NCI-H2196 (cell line): ENCODE results near the gene BAHD1.

ENCODE experiments used
- DNase-seq: peaks from one replicate; lab custom pipeline; 2025; ENCODE audit not compliant: unreplicated experiment; lab: John Stamatoyannopoulos, UW

Gene BAHD1

GRCh38 chr15:40421246-40422157 lies 19.3 kb upstream of the BAHD1 start:
- DNase-seq: peak; percentile 49

DNA sequence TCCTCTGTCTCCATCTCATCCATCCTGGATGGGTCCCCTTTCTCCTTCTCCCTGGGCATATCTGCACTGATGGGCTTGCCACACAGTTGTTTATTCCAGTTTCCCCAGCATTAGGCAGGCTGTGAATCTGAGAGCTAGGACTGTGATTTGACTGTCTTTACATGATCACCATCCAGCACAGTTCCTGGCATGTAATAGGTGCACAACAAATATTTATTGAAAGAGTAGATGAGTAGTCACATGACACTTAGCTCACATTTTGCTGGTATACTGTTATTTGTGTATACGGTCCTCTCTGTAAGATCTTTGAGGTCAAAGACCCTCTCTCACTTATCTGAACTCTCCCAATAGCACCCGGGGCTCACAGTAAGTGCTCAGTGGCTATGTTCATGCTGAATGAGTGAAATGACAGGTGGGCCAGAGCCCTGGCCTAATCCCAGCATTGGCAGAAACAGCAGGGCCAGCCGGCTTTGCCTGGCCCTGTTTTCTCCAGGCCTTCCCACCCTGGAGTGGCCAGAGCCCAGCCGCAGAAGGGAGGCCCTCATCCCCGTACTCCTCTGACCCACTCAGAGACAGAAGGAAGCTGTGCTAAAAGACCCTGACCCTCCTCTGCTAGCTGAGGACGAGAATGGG lies 16.2 kb upstream of the BAHD1 start:
- no peak for DNase-seq

DNA sequence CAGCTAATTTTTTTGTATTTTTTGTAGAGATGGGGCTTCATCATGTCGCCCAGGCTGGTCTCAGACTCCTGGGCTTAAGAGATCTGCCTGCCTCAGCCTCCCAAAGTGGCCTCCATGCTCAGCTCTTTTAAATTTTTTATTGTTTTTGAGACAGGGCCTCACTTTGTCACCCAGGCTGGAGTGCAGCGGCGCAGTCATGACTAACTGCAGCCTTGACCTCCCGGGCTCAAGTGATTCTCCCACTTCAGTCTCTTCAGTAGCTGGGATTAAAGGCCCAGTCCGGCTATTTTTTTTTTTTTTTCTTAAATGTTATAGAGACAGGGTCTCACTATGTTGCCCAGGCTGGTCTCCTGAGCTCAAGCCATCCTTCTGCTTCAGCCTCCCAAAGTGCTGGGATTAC lies 15.1 kb upstream of the BAHD1 start:
- no peak for DNase-seq

GRCh38 chr15:40427188-40427587 lies 13.6 kb upstream of the BAHD1 start:
- DNase-seq: no peak

GRCh38 chr15:40428185-40428584 lies 12.6 kb upstream of the BAHD1 start:
- DNase-seq: no peak

GRCh38 chr15:40429068-40429710 lies 11.6 kb upstream of the BAHD1 start:
- no peak for DNase-seq

DNA sequence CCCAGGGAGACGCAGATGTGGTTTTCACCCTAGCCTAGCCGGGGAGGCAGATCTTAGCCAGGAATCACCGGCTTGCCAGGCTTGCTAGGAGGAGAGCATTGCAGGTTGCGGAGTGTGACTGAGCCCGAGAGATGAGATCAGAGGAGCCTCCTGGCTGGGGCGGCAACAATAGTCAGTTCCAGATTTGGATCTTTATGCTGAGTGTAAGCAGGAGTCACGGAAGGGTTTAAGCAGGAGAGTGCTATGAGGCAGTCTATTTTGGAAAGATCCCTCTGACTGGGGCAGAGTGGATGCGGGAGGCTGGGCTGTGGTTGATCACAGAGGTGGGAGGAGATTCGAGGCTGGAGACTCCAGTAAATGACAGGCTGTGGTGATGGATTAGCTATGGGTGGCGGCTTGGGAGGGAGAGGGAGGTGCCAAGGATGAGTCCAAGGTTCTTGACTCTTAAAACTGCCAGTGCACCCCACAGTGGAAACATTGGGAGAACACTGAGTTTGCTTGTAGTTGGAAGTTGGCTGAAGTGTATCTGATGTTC lies 10.4 kb upstream of the BAHD1 start:
- DNase-seq: no peak

- no peak for DNase-seq
These were observed 5.6 kb upstream of the BAHD1 start for GRCh38 chr15:40435023-40435709.

GRCh38 chr15:40435710-40436089 lies 5.1 kb upstream of the BAHD1 start:
- no peak for DNase-seq

GRCh38 chr15:40436116-40436891 lies 4.4 kb upstream of the BAHD1 start:
- no peak for DNase-seq

DNA sequence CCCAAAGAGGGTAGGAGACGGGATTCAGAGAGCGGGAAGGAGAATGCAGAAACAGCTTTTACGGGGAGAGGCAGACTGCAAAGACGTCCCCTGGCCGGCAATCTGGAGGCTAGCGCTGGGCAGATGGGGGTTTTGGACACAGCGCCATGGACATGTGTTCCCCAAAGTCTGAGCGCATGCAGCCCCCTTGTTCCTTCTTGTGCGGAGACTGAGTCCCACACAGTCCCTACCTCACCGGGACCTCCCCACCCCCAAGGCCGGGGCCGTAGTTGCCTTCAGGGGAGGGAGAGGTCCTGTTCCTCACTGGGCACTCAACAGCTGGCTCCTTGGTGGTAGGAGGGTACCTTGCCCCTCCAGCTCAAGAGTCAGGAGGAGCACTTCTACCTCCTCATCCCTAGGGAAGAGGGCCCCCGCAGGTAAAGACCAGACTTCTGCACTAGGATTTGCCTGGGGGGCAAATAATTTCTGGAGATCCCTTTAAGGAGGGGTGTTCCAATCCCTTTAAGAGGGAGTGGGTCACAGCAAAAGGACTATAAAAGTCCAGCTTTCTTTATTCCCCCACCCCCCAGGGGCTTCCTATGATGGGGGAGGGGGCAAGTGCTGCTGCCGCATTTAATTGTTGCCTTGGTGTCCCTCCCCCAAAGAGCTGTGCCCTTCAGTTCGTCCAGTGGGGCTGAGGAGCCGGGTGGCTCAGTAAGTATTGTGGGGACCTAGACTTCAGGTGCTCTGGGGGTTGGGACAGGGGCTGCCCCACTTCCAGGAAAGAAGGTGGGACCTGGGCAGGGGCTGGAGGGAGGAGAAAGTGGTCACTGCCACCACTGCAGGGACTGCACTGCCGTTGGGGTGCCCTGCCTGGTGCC lies 3.6 kb upstream of the BAHD1 start:
- no peak for DNase-seq

DNA sequence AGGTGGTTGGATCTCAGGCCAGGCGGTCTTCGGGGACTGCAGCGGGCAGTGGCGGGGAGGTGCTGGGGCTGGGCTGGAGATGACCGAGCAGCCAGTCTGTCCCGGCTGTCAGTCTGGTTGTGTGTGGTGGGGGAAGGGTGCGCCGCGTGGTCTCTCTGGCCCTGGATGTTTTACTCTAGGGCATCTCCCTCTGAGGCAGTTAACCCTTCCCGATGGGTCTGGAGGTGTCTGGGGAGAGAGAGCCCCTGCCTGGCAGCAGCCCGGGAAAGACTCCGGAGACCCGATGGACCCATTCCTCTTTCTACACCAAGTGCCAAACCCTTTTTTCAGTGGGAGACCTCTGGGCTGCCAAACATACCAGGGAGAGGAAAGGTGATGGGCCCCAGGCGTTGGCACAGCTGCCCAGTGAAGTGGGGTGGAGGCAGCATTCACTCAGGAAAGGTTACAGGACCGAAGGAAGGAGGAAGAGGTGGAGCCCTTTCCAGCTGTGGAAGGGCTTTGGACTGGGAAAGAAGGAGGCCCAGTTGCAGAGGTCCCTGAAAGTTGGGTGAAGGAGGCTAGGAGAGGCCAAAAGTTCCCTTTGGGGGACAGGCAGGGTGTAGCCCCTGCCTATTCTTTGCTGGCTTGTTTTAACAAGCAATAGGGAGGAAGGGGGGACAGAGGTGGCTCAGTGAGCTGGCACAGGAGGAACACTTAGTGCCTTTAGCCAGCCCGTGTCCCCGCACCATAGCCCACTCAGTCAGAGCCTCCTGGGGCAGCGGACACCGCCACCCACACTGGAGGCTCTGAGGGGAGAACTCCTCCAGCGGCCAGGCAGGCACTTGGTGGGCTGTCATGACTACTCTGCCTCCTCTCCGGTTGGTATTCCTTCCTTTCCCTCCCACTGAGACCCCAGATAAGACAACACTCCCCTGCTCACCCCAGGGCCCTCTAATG lies 2.7 kb upstream of the BAHD1 start:
- DNase-seq: no peak

GRCh38 chr15:40438712-40439111 lies 2.0 kb upstream of the BAHD1 start:
- DNase-seq: no peak

- DNase-seq: no peak
These were observed 1.2 kb upstream of the BAHD1 start for GRCh38 chr15:40439461-40439959.

DNA sequence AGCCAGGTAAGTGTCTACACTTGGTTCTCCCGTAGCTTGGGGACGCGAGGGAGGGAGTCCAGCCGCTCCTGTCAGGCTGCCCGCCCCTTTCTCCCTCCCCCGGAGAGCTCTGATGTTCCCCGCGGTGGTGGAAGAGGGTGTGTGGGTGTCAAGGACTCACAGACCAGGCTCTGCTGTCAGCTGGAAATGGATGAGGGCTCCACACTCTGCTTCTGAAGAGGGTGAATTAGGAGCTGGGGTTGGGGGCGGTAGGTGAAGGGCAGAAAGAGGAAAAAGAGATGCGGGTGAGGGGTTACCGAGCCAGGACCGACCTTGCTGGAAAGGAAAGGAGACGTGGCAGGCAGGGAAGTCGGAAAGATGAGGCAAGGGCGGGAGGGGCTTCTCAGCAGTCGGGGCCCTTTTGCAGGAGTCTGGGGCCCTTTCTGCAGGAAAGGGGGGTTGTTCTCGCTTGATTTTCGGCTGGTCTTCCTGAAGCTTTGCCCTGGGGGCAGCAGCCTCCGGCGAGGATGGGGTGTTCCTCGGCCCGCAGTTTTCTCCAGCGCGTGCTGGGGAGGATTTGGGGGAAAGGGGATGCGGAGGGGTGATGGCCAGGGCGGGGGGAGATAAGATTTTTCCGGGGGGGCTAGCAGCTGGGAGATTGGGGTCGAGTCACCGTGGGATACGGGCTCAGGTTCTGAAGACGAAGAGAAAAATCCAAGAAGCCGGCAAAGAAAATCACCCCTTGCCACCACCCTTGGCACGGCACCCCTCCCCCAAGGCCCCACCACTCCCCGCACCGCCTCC lies 602 bp upstream of the BAHD1 start:
- DNase-seq: no peak

GRCh38 chr15:40441565-40442531 lies 1.1 kb downstream of the BAHD1 start:
- DNase-seq: no peak
